H1 (cell line): ENCODE results near the gene SEMA3D. TPM values are rescaled to one million over a fixed set of nuclear protein-coding genes. Genes with fewer than 3 reads are reported as not detected.

Experiments used
- CTCF ChIA-PET: fragments of 300-600 bp; sonication (Branson Sonifier 250); formaldehyde crosslinking; loops from one replicate; lab custom pipeline; 2021; ENCODE audit not compliant: partially characterized antibody; lab: Charles Lee
- POLR2A ChIA-PET: fragments of 300-600 bp; sonication (Branson Sonifier 250); formaldehyde crosslinking; loops from one replicate; lab custom pipeline; 2021; ENCODE audit warnings: inconsistent platforms; ENCODE audit not compliant: partially characterized antibody; lab: Charles Lee
- DNase-seq, 2 experiments: peaks; one replicate each; pipeline versions ENCODE4 v3.0.0 to v3.0.0-alpha.2; 2010 to 2022; ENCODE audit warnings: low spot score in 2 of 2, low read depth in 1 of 2, mixed read lengths in 1 of 2
- FAIRE-seq: peaks from 2 replicates; lab custom pipeline; 2011; peaks lifted over from hg19 to GRCh38; lab: Jason Lieb, UNC
- H2AFZ ChIP-seq: 2 replicates; pipeline ENCODE4 v1.8.1; 2012; ENCODE audit warnings: low read length, inconsistent platforms
- H2AK5ac ChIP-seq: 2 replicates; pipeline ENCODE4 v1.6.1; 2013; ENCODE audit warnings: low read depth, low read length
- H2BK120ac ChIP-seq: replicated peaks from 2 replicates; pipeline ENCODE3; 2013; ENCODE audit warnings: low read depth, low read length, inconsistent platforms
- H2BK12ac ChIP-seq: 2 replicates; pipeline ENCODE4 v1.6.1; 2013; ENCODE audit warnings: low read depth, low read length
- H2BK15ac ChIP-seq: 2 replicates; pipeline ENCODE4 v1.6.1; 2013; ENCODE audit warnings: low read length
- H2BK20ac ChIP-seq: 2 replicates; pipeline ENCODE4 v1.6.1; 2013; ENCODE audit warnings: low read length
- H2BK5ac ChIP-seq: 2 replicates; pipeline ENCODE4 v1.6.1; 2013; ENCODE audit warnings: low read depth, low read length
- H3K14ac ChIP-seq: 2 replicates; pipeline ENCODE4 v1.6.1; 2013; ENCODE audit warnings: inconsistent platforms; ENCODE audit not compliant: insufficient read length
- H3K18ac ChIP-seq: 2 replicates; pipeline ENCODE4 v1.6.1; 2013; ENCODE audit warnings: low read length; ENCODE audit errors: extremely low read depth
- H3K23ac ChIP-seq: 2 replicates; pipeline ENCODE4 v1.6.1; 2013; ENCODE audit warnings: inconsistent platforms; ENCODE audit not compliant: insufficient read length
- H3K23me2 ChIP-seq: 2 replicates; pipeline ENCODE4 v1.6.1; 2013; ENCODE audit warnings: low read depth, low read length
- H3K27ac ChIP-seq: 2 replicates; pipeline ENCODE4 v1.6.1; 2011; ENCODE audit warnings: low read depth, low read length, inconsistent platforms
- H3K27me3 ChIP-seq, 4 experiments: replicated peaks in 1 of 4; 1 replicate in 1 of 4; 2 replicates in 3 of 4; pipeline versions ENCODE4 v1.6.1 to v1.8.1; 2011 to 2013; ENCODE audit warnings: low read length in 3 of 4, mild to moderate bottlenecking in 3 of 4, inconsistent platforms in 2 of 4, mixed read lengths in 2 of 4, moderate library complexity in 1 of 4; ENCODE audit not compliant: control insufficient read depth in 3 of 4, insufficient read depth in 3 of 4; ENCODE audit errors: extremely low read depth in 1 of 4
- H3K36me3 ChIP-seq, 4 experiments: 2 replicates each; pipeline versions ENCODE4 v1.6.1 to v1.8.1; 2011 to 2013; ENCODE audit warnings: mild to moderate bottlenecking in 4 of 4, low read length in 3 of 4, moderate library complexity in 2 of 4, control low read depth in 1 of 4, inconsistent platforms in 1 of 4; ENCODE audit not compliant: insufficient read depth in 4 of 4, control insufficient read depth in 2 of 4
- H3K4ac ChIP-seq: replicated peaks from 2 replicates; pipeline ENCODE3; 2013; ENCODE audit warnings: low read length, low read depth, mixed read lengths, inconsistent platforms; ENCODE audit not compliant: insufficient read length
- H3K4me1 ChIP-seq, 4 experiments: replicated peaks in 1 of 4; 1 replicate in 1 of 4; 2 replicates in 3 of 4; pipeline versions ENCODE4 v1.6.1 to v1.8.1; 2011 to 2013; ENCODE audit warnings: low read length in 3 of 4, inconsistent platforms in 2 of 4, mixed read lengths in 1 of 4; ENCODE audit not compliant: insufficient read depth in 4 of 4, control insufficient read depth in 3 of 4
- H3K4me2 ChIP-seq, 2 experiments: 2 replicates each; pipeline versions ENCODE4 v1.6.1 to v1.8.1; 2011 to 2013; ENCODE audit warnings: low read depth in 2 of 2, low read length in 2 of 2, control low read depth in 1 of 2, inconsistent platforms in 1 of 2, mild to moderate bottlenecking in 1 of 2; ENCODE audit not compliant: insufficient read depth in 1 of 2
- H3K4me3 ChIP-seq, 4 experiments: fragments of 200-600, 300-600 bp in 1 of 4; sonication (generic), shearing (Covaris generic), sonication (Bioruptor Twin) in 1 of 4; 2 replicates each; pipeline versions ENCODE4 v1.5.1 to v1.8.1; 2011 to 2016; ENCODE audit warnings: low read length in 4 of 4, low read depth in 3 of 4, control low read depth in 2 of 4, inconsistent platforms in 2 of 4, mild to moderate bottlenecking in 2 of 4, mixed read lengths in 1 of 4, moderate library complexity in 1 of 4; ENCODE audit not compliant: insufficient read depth in 2 of 4; ENCODE audit errors: extremely low read depth in 1 of 4
- H3K56ac ChIP-seq: replicated peaks from 2 replicates; pipeline ENCODE3; 2013; ENCODE audit warnings: low read depth, mild to moderate bottlenecking, mixed read lengths, low read length, inconsistent platforms; ENCODE audit not compliant: insufficient read length
- H3K79me1 ChIP-seq: 2 replicates; pipeline ENCODE4 v1.6.1; 2013; ENCODE audit warnings: low read depth, low read length, control low read depth
- H3K79me2 ChIP-seq, 2 experiments: 2 replicates each; pipeline versions ENCODE4 v1.6.1 to v1.8.1; 2012 to 2013; ENCODE audit warnings: low read length in 2 of 2, mild to moderate bottlenecking in 2 of 2, inconsistent platforms in 1 of 2; ENCODE audit not compliant: insufficient read depth in 2 of 2, control insufficient read depth in 1 of 2
- H3K9ac ChIP-seq, 4 experiments: replicated peaks in 1 of 4; 1 replicate in 1 of 4; 2 replicates in 3 of 4; pipeline versions ENCODE4 v1.6.1 to v1.8.1; 2011 to 2013; ENCODE audit warnings: low read depth in 3 of 4, low read length in 3 of 4, control low read depth in 2 of 4, mild to moderate bottlenecking in 2 of 4, moderate library complexity in 2 of 4, inconsistent platforms in 1 of 4; ENCODE audit errors: extremely low read depth in 1 of 4
- H3K9me3 ChIP-seq, 2 experiments: 2 replicates each; pipeline versions ENCODE4 v1.6.1 to v1.8.1; 2012 to 2013; ENCODE audit warnings: mild to moderate bottlenecking in 2 of 2, moderate library complexity in 2 of 2, control low read depth in 1 of 2, inconsistent platforms in 1 of 2, low read depth in 1 of 2, low read length in 1 of 2, mixed read lengths in 1 of 2; ENCODE audit not compliant: insufficient read depth in 2 of 2
- H4K20me1 ChIP-seq, 2 experiments: replicated peaks in 1 of 2; 2 replicates each; pipeline versions ENCODE3 to v1.8.1; 2011 to 2013; ENCODE audit warnings: inconsistent platforms in 2 of 2, low read length in 2 of 2, mild to moderate bottlenecking in 1 of 2; ENCODE audit not compliant: insufficient read depth in 2 of 2, control insufficient read depth in 1 of 2
- H4K5ac ChIP-seq: 2 replicates; pipeline ENCODE4 v1.6.1; 2013; ENCODE audit warnings: low read length, low read depth, mixed read lengths, inconsistent platforms; ENCODE audit not compliant: insufficient read length
- H4K8ac ChIP-seq: 2 replicates; pipeline ENCODE4 v1.8.0; 2013; ENCODE audit warnings: mild to moderate bottlenecking, moderate library complexity, low read length, inconsistent platforms; ENCODE audit not compliant: insufficient read depth; ENCODE audit errors: extremely low read depth
- H4K91ac ChIP-seq: replicated peaks from 2 replicates; pipeline ENCODE3; 2013; ENCODE audit warnings: low read length, mixed read lengths, inconsistent platforms; ENCODE audit not compliant: insufficient read length
- ASH2L ChIP-seq: fragments of 200-600, 300-600 bp; sonication (generic); IDR thresholded peaks from one replicate; pipeline ENCODE4 v1.7.1; 2017; ENCODE audit warnings: low read length
- BACH1 ChIP-seq: IDR thresholded peaks from 2 replicates; pipeline ENCODE4 v1.6.1; 2012; ENCODE audit warnings: low read length, improper control_type of control experiment
- CBX5 ChIP-seq: fragments of 300-800, 300-1000 bp; sonication (generic); IDR thresholded peaks from 2 replicates; pipeline ENCODE4 v1.7.1; 2016; ENCODE audit warnings: antibody characterized with exemption, low read length, low read depth
- CHD1 ChIP-seq: IDR thresholded peaks from 2 replicates; pipeline ENCODE4 v1.6.1; 2012; ENCODE audit warnings: low read depth, low read length, improper control_type of control experiment
- E2F6 ChIP-seq: IDR thresholded peaks from 2 replicates; pipeline ENCODE4 v1.6.1; 2012; ENCODE audit warnings: inconsistent platforms
- EP300 ChIP-seq, 2 experiments: IDR thresholded peaks; 1 replicate in 1 of 2; 2 replicates in 1 of 2; pipeline ENCODE4 v1.6.1; 2011 to 2012; ENCODE audit warnings: low read depth in 2 of 2, low read length in 2 of 2, mild to moderate bottlenecking in 2 of 2, borderline replicate concordance in 1 of 2, inconsistent platforms in 1 of 2, moderate library complexity in 1 of 2
- GABPA ChIP-seq: IDR thresholded peaks from 2 replicates; pipeline ENCODE4 v1.6.1; 2011; ENCODE audit warnings: mild to moderate bottlenecking, low read length, moderate library complexity, borderline replicate concordance; ENCODE audit not compliant: insufficient read depth
- JUN ChIP-seq: IDR thresholded peaks from 2 replicates; pipeline ENCODE4 v1.6.1; 2011; ENCODE audit warnings: low read depth, mild to moderate bottlenecking, improper control_type of control experiment, low read length
- POLR2A ChIP-seq, 2 experiments: IDR thresholded peaks; 1 replicate in 1 of 2; 2 replicates in 1 of 2; pipeline ENCODE4 v1.6.1; 2011; ENCODE audit warnings: low read depth in 2 of 2, low read length in 2 of 2, mild to moderate bottlenecking in 2 of 2; ENCODE audit errors: control extremely low read depth in 1 of 2
- RAD21 ChIP-seq, 2 experiments: IDR thresholded peaks in 1 of 2; conservative IDR thresholded peaks in 1 of 2; 2 replicates each; pipeline ENCODE4 v1.6.1; 2011; ENCODE audit warnings: low read depth in 2 of 2, low read length in 2 of 2, improper control_type of control experiment in 1 of 2, inconsistent platforms in 1 of 2, mild to moderate bottlenecking in 1 of 2, moderate library complexity in 1 of 2
- RNF2 ChIP-seq: fragments of 200-900, 300-1000 bp; sonication (generic); IDR thresholded peaks from 2 replicates; pipeline ENCODE4 v1.7.1; 2016; ENCODE audit warnings: borderline replicate concordance, low read depth, mild to moderate bottlenecking, antibody characterized with exemption, low read length; ENCODE audit not compliant: poor library complexity, severe bottlenecking; ENCODE audit errors: missing control alignments
- SRF ChIP-seq: IDR thresholded peaks from 2 replicates; pipeline ENCODE4 v1.6.1; 2011; ENCODE audit warnings: mild to moderate bottlenecking, low read depth, low read length, moderate library complexity
- TAF7 ChIP-seq: optimal IDR thresholded peaks from 2 replicates; pipeline ENCODE3; 2011; ENCODE audit warnings: low read depth, mild to moderate bottlenecking, inconsistent platforms, low read length, moderate library complexity, borderline replicate concordance
- WGBS, 2 experiments: shearing (Covaris generic) in 1 of 2; methylation state at CpG; one replicate each; pipeline versions ENCODE4 v1.1.6 to v1.1.7; 2013 to 2015; ENCODE audit warnings: low lambda C conversion rate in 2 of 2, mixed read lengths in 2 of 2, inconsistent platforms in 1 of 2, low coverage in 1 of 2, missing lambda C conversion rate in 1 of 2; ENCODE audit not compliant: insufficient replicate concordance in 2 of 2, insufficient coverage in 1 of 2, insufficient read length in 1 of 2; ENCODE audit errors: extremely low coverage in 1 of 2, missing lambda C conversion rate in 1 of 2; 5-methylcytosine and 5-hydroxymethylcytosine counted together
- polyA plus RNA-seq, 7 experiments: library from polyadenylated mRNA; depleted of rRNA in 3 of 7; stranded (reverse) in 5 of 7; unstranded in 2 of 7; fragments of >200 nt in 5 of 7; fragments of 200-250 nt in 2 of 7; gene quantifications; 1 replicate in 5 of 7; 2 replicates in 1 of 7; 4 replicates in 1 of 7; pipeline versions ENCODE4 v1.2.1 to v1.2.3, GENCODE V29; 2011 to 2013; ENCODE audit warnings: missing spikeins in 2 of 7, mixed read lengths in 2 of 7
- total RNA-seq: library from RNA; stranded (reverse); fragmentation: NEBNext Ultra II Directional; extraction: Animal tissue kit (Norgen Biotek cat#: 25700); gene quantifications from 2 replicates; pipeline ENCODE4 v1.2.1, GENCODE V29; 2021

The SEMA3D gene
- total and polyA plus RNA-seq, 2 of the 8 experiments (the other 6 are each of a cell fraction or from before 2014, with no cell fraction given), result 1.6 to 3.5 TPM

- Histone ChIP-seq H2AK5ac (no peak overlapping the region), H3K18ac (no peak overlapping the region), H3K4me2 (no peak overlapping the region), H2BK15ac (no peak overlapping the region), H2BK12ac (no peak overlapping the region), H4K91ac (no peak overlapping the region), H3K4me1 (no peaks in the 10 kb centered on the region), H2BK120ac (no peak overlapping the region), H3K4ac (no peak overlapping the region), H3K27me3 (no peaks in the 10 kb centered on the region), H3K56ac (no peak overlapping the region), H3K79me2 (no peaks in the 10 kb centered on the region), H3K79me1 (no peaks in the 10 kb centered on the region), H4K8ac (no peak overlapping the region), H4K20me1 (no peaks in the 10 kb centered on the region), H3K4me3 (no peak overlapping the region), H2AFZ (no peak overlapping the region), H3K9me3 (peaks cover 9 to 16% of the 10 kb centered on the region in 2 experiments), H4K5ac (no peak overlapping the region), H3K27ac (no peak overlapping the region), H3K23me2 (no peaks in the 10 kb centered on the region), H2BK5ac (no peak overlapping the region), H3K14ac (no peak overlapping the region), H3K9ac (no peak overlapping the region), H3K36me3 (no peaks in the 10 kb centered on the region), H2BK20ac (no peak overlapping the region), H3K23ac (no peak overlapping the region)
- WGBS, 2 experiments, result 95% methylated on average over 3 of the region's 3 CpGs; no CpG with 5 or more reads in 1 of the 2 experiments
- DNase-seq, result no peak
- POLR2A ChIA-PET, result no interaction called here
- CTCF ChIA-PET, result no interaction called here
- no peak for FAIRE-seq
- TF ChIP-seq JUN (no peak), ASH2L (no peak), CBX5 (no peak), EP300 (IDR thresholded peaks at IDR 0.05; ENCODE audit: borderline replicate concordance in 1 of 2, low read depth in 2 of 2, low read length in 2 of 2) (no peak), SRF (no peak), TAF7 (no peak), POLR2A (IDR thresholded peaks at IDR 0.05; ENCODE audit: control extremely low read depth in 1 of 2, low read depth in 2 of 2, low read length in 2 of 2) (no peak), E2F6 (no peak), RAD21 (IDR thresholded peaks at IDR 0.05 in 1 of 2, conservative IDR thresholded peaks at IDR 0.05 in 1 of 2; ENCODE audit: low read depth in 2 of 2, low read length in 2 of 2) (no peak), GABPA (no peak), CHD1 (no peak), BACH1 (no peak), RNF2 (no peak)
Observed at GRCh38 chr7:85175217-85175616, 11.6 kb downstream of the SEMA3D start.
